Lung (tissue), 12 donors: ENCODE measurements around the gene HIPK2. TPM values are rescaled to one million over a fixed set of nuclear protein-coding genes. Genes with fewer than 3 reads are reported as not detected.
A peak's percentile ranks its signal among the peaks of the same experiment; 100 is the strongest.

Experiments
- ATAC-seq: fragments of 200-7000 bp; cut with Tn5 transposase; one replicate; pipeline ENCODE4 v1.9.1; 2020; ENCODE audit warnings: moderate number of reproducible peaks; ENCODE audit not compliant: insufficient read depth, low FRiP score
- DNase-seq, 3 donors: peaks; one replicate each; pipeline ENCODE4 v3.0.0-alpha.2; 2013 to 2017
- H3K27ac ChIP-seq, 2 donors: one replicate each; pipeline ENCODE4 v1.5.1; 2013; ENCODE audit warnings: mild to moderate bottlenecking in 2 of 2, moderate library complexity in 2 of 2, control low read depth in 1 of 2, inconsistent platforms in 1 of 2, low read depth in 1 of 2, low read length in 1 of 2
- H3K27me3 ChIP-seq, 3 donors: one replicate each; pipeline ENCODE4 v1.5.1; 2013; ENCODE audit warnings: low read length in 2 of 3; ENCODE audit not compliant: control insufficient read depth in 3 of 3, insufficient read depth in 3 of 3
- H3K36me3 ChIP-seq, 4 donors: one replicate each; pipeline ENCODE4 v1.5.1; 2013; ENCODE audit warnings: low read length in 4 of 4, mild to moderate bottlenecking in 1 of 4, moderate library complexity in 1 of 4; ENCODE audit not compliant: control insufficient read depth in 4 of 4, insufficient read depth in 4 of 4
- H3K4me1 ChIP-seq, 5 donors: one replicate each; pipeline ENCODE4 v1.5.1; 2013; ENCODE audit warnings: low read length in 5 of 5, mild to moderate bottlenecking in 2 of 5, moderate library complexity in 1 of 5; ENCODE audit not compliant: control insufficient read depth in 5 of 5, insufficient read depth in 5 of 5
- H3K4me3 ChIP-seq: one replicate; pipeline ENCODE4 v1.5.1; 2013; ENCODE audit warnings: mild to moderate bottlenecking, control low read depth, moderate library complexity
- H3K9ac ChIP-seq, 2 donors: one replicate each; pipeline ENCODE4 v1.5.1; 2013; ENCODE audit warnings: low read length in 2 of 2, control low read depth in 1 of 2; ENCODE audit not compliant: insufficient read depth in 1 of 2
- H3K9me3 ChIP-seq, 4 donors: one replicate each; pipeline ENCODE4 v1.5.1; 2013; ENCODE audit warnings: low read length in 3 of 4, mild to moderate bottlenecking in 1 of 4, moderate library complexity in 1 of 4; ENCODE audit not compliant: control insufficient read depth in 4 of 4, insufficient read depth in 3 of 4
- WGBS, 2 donors: extraction: QIAGEN DNeasy Blood & Tissue Kit; methylation state at CpG; one replicate each; pipeline ENCODE4 v1.1.7; 2013; 5-methylcytosine and 5-hydroxymethylcytosine counted together
- polyA plus RNA-seq, 2 donors: library from polyadenylated mRNA; stranded (reverse); fragments of 200-250 nt; gene quantifications; one replicate each; pipeline ENCODE4 v1.2.1, GENCODE V29; 2013
- total RNA-seq, 2 donors: library from RNA; depleted of rRNA in 1 of 2; stranded (reverse); fragments of >200 nt in 1 of 2; gene quantifications; one replicate each; pipeline ENCODE4 v1.2.1, GENCODE V29; 2014 to 2021
- TF ChIP-seq, protein P1 (sequence below): IDR thresholded peaks from 2 replicates; pipeline ENCODE4 v1.5.1; 2012; ENCODE audit warnings: mild to moderate bottlenecking; ENCODE audit errors: control extremely low read depth, extremely low read depth
- donor health status: control.
- donor health status: control.
- donor health status: Bipolar disorder and iron deficiency.
- donor health status: healthy.
- donor health status: DM: yes; HTN: yes; CAD: no.

HIPK2 gene
- total and polyA plus RNA-seq, 4 donors, result 8.7 to 65.1 (median 18.3) TPM

DNA sequence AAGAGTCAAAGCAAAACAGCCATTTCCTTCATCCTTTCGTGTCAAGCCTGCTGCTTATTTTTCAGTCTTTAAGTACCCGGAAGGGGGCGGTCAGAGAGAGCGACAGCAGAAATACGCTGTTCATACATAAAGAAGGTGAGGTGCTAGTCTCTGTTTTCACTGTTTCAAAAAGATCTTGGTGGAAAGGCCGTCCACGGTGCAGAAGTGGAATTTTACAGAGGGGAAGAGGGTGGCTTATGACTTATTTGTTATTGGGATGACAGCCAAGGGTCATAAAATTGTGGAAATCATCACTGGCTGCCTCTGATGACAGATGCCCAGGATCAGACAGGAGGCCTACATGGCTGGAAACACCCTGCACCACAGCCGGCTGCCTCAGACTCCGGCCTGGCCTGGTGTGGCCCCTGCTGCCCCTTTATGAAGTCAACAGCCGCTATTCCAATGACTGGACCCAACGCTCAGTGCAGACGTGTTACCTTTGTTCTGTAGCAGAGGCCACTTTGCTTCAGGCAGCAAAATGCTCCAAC, 57.0 kb downstream of the HIPK2 start:
- DNase-seq, result peak in 2 of 3 donors; percentile 33 to 43
- H3K4me3 ChIP-seq, result no peak overlapping the region
- peak overlapping the region; percentile 37 to 87 for H3K27ac ChIP-seq
- H3K9me3 ChIP-seq, result no peaks in the 10 kb centered on the region
- no peak for ATAC-seq
- peaks cover 0 to 27% (median 8%) of the 10 kb centered on the region in 5 donors for H3K4me1 ChIP-seq
- no peaks in the 10 kb centered on the region for H3K27me3 ChIP-seq
- H3K36me3 ChIP-seq, result peaks cover 3 to 11% (median 5%) of the 10 kb centered on the region in 4 donors
- H3K9ac ChIP-seq, result no peak overlapping the region
- TF ChIP-seq, protein P1, sequence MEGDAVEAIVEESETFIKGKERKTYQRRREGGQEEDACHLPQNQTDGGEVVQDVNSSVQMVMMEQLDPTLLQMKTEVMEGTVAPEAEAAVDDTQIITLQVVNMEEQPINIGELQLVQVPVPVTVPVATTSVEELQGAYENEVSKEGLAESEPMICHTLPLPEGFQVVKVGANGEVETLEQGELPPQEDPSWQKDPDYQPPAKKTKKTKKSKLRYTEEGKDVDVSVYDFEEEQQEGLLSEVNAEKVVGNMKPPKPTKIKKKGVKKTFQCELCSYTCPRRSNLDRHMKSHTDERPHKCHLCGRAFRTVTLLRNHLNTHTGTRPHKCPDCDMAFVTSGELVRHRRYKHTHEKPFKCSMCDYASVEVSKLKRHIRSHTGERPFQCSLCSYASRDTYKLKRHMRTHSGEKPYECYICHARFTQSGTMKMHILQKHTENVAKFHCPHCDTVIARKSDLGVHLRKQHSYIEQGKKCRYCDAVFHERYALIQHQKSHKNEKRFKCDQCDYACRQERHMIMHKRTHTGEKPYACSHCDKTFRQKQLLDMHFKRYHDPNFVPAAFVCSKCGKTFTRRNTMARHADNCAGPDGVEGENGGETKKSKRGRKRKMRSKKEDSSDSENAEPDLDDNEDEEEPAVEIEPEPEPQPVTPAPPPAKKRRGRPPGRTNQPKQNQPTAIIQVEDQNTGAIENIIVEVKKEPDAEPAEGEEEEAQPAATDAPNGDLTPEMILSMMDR, result no peak
- 50 to 52% methylated on average over 12 of the region's 12 CpGs for WGBS, 2 donors

DNA sequence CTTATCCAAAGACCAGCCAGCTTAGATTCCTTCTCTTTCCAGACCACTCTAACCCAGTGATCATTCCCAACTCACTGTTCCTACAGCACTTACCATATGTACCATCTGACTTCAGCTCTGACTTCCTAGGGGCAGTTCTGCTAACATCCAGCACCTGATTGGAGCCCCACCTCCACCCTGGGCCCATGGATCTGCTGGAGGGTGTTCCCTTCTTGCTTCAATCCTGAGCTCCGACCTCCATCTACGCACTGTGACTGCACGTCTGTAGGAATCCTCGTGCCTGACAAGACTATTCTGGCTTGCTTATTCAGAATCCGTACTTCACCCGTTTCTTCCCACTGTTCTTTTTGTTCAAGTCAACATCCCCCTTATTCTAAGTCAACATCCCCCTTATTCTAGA, 57.6 kb downstream of the HIPK2 start:
- H3K9ac ChIP-seq, result no peak overlapping the region
- ATAC-seq, result no peak
- H3K36me3 ChIP-seq, result peaks cover 9 to 14% (median 10%) of the 10 kb centered on the region in 4 donors
- peak overlapping the region; percentile 17 to 41 for H3K27ac ChIP-seq
- H3K27me3 ChIP-seq, result no peaks in the 10 kb centered on the region
- no peak for DNase-seq
- TF ChIP-seq, protein P1, result no peak
- WGBS, 2 donors, result 88 to 90% methylated on average over 6 of the region's 6 CpGs
- H3K4me1 ChIP-seq, result peaks cover 0 to 22% (median 8%) of the 10 kb centered on the region in 5 donors
- H3K9me3 ChIP-seq, result no peaks in the 10 kb centered on the region
- no peak overlapping the region for H3K4me3 ChIP-seq

DNA sequence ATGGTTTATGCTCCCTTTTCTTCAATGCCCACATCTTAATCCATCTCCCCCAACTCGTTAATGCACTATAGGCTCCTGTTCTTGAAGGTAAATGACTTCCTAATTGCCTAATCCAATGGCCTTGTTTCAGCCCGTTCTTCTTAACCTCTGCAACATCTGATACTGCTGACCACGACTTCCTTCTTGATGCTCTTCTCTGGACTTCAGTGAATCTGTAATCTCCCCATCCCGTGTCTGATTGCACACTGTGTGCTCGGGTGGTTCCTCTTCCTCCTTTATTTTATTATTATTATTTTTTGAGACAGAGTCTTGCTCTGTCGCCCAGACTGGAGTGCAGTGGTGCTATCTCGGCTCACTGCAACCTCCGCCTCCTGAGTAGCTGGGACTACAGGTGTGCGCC, 58.9 kb downstream of the HIPK2 start:
- ATAC-seq (no peak), DNase-seq (no peak)
- TF ChIP-seq, protein P1, result no peak
- no peak overlapping the region for H3K4me3 ChIP-seq
- no peaks in the 10 kb centered on the region for H3K9me3 ChIP-seq
- H3K27me3 ChIP-seq, result no peaks in the 10 kb centered on the region
- H3K27ac ChIP-seq, result peak overlapping the region in 1 of 2 donors; percentile 10
- H3K4me1 ChIP-seq, result peaks cover 0 to 30% (median 15%) of the 10 kb centered on the region in 5 donors
- peaks cover 11 to 20% (median 13%) of the 10 kb centered on the region in 4 donors for H3K36me3 ChIP-seq
- H3K9ac ChIP-seq, result no peak overlapping the region
- 43 to 73% methylated on average over 9 of the region's 9 CpGs for WGBS, 2 donors

DNA sequence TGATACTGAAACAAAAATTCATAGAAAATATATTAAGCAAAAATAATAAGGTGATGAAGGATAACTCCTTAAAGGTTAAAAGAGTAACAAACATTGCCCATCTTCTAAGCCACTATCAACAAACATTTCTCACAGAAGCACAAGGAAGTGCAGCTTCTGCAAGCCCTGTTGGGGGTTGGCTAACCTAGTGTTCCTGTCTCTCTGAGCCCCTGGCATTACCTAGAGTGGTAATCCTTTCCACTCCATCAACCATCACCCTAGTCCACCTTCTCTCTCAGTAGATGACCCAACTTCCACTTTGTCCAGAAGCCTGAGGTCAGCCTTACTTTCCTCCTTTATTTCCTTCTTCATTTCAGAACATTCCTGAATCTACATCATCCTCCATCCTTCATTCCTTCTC, 59.7 kb downstream of the HIPK2 start:
- TF ChIP-seq, protein P1, result no peak
- H3K36me3 ChIP-seq, result peaks cover 11 to 26% (median 15%) of the 10 kb centered on the region in 4 donors
- no peak overlapping the region for H3K4me3 ChIP-seq
- H3K27ac ChIP-seq, result no peak overlapping the region
- no peaks in the 10 kb centered on the region for H3K9me3 ChIP-seq
- no peaks in the 10 kb centered on the region for H3K27me3 ChIP-seq
- no peak overlapping the region for H3K9ac ChIP-seq
- no peak for DNase-seq
- no peak for ATAC-seq
- H3K4me1 ChIP-seq, result peaks cover 0 to 35% (median 18%) of the 10 kb centered on the region in 5 donors
